H9 (cell line): Measurements from ENCODE around the gene MGAT4C. TPM values are rescaled to one million over a fixed set of nuclear protein-coding genes. Genes with fewer than 3 reads are reported as not detected.

Source experiments
- DNase-seq: peaks from one replicate; pipeline ENCODE4 v3.0.0-alpha.2; 2017
- H2AFZ ChIP-seq: one replicate; pipeline ENCODE4 v1.6.1; 2013; ENCODE audit warnings: mild to moderate bottlenecking, low read length, control low read depth, moderate library complexity
- H2AK5ac ChIP-seq: 2 replicates; pipeline ENCODE4 v1.6.1; 2013; ENCODE audit warnings: low read length, control low read depth, mixed read lengths; ENCODE audit not compliant: insufficient read length
- H2BK120ac ChIP-seq: one replicate; pipeline ENCODE4 v1.6.1; 2013; ENCODE audit warnings: low read depth, mild to moderate bottlenecking, low read length, control low read depth, inconsistent platforms; ENCODE audit not compliant: poor library complexity, severe bottlenecking
- H2BK12ac ChIP-seq: 2 replicates; pipeline ENCODE4 v1.6.1; 2013; ENCODE audit warnings: low read length, control low read depth, mixed read lengths, low read depth; ENCODE audit not compliant: insufficient read length
- H2BK15ac ChIP-seq: 2 replicates; pipeline ENCODE4 v1.6.1; 2013; ENCODE audit warnings: low read depth, low read length, control low read depth
- H2BK20ac ChIP-seq: one replicate; pipeline ENCODE4 v1.6.1; 2013; ENCODE audit warnings: low read depth, mild to moderate bottlenecking, low read length, control low read depth, inconsistent platforms; ENCODE audit not compliant: poor library complexity, severe bottlenecking
- H2BK5ac ChIP-seq: 2 replicates; pipeline ENCODE4 v1.6.1; 2013; ENCODE audit warnings: low read length, control low read depth, mixed read lengths; ENCODE audit not compliant: insufficient read length
- H3K14ac ChIP-seq: 2 replicates; pipeline ENCODE4 v1.6.1; 2013; ENCODE audit warnings: low read length, control low read depth; ENCODE audit not compliant: insufficient read depth
- H3K18ac ChIP-seq: 2 replicates; pipeline ENCODE4 v1.6.1; 2013; ENCODE audit warnings: low read depth, mild to moderate bottlenecking, mixed read lengths, low read length, control low read depth; ENCODE audit not compliant: insufficient read length
- H3K23ac ChIP-seq: 2 replicates; pipeline ENCODE4 v1.6.1; 2013; ENCODE audit warnings: low read length, control low read depth, mixed read lengths, low read depth; ENCODE audit not compliant: insufficient read length
- H3K23me2 ChIP-seq: 2 replicates; pipeline ENCODE4 v1.6.1; 2013; ENCODE audit warnings: low read depth, mild to moderate bottlenecking, mixed read lengths, low read length, control low read depth; ENCODE audit not compliant: insufficient read length, poor library complexity, severe bottlenecking
- H3K27ac ChIP-seq: 2 replicates; pipeline ENCODE4 v1.5.1; 2013; ENCODE audit warnings: low read length, control low read depth, mixed read lengths, low read depth; ENCODE audit not compliant: insufficient read length
- H3K27me3 ChIP-seq: 2 replicates; pipeline ENCODE4 v1.6.1; 2013; ENCODE audit warnings: low read length, control low read depth, inconsistent platforms; ENCODE audit not compliant: insufficient read depth
- H3K4ac ChIP-seq: 2 replicates; pipeline ENCODE4 v1.6.1; 2013; ENCODE audit warnings: low read depth, mild to moderate bottlenecking, control low read depth, inconsistent platforms, low read length, moderate library complexity
- H3K4me1 ChIP-seq: 2 replicates; pipeline ENCODE4 v1.6.1; 2013; ENCODE audit warnings: low read length, control low read depth, inconsistent platforms; ENCODE audit not compliant: insufficient read depth
- H3K4me2 ChIP-seq: 2 replicates; pipeline ENCODE4 v1.6.1; 2013; ENCODE audit warnings: low read length, control low read depth, mixed read lengths; ENCODE audit not compliant: insufficient read length, insufficient read depth
- H3K56ac ChIP-seq: 2 replicates; pipeline ENCODE4 v1.6.1; 2013; ENCODE audit warnings: low read depth, mild to moderate bottlenecking, mixed read lengths, low read length, control low read depth; ENCODE audit not compliant: insufficient read length
- H3K79me1 ChIP-seq: 2 replicates; pipeline ENCODE4 v1.6.1; 2013; ENCODE audit warnings: low read depth, mild to moderate bottlenecking, moderate library complexity, low read length, control low read depth, inconsistent platforms; ENCODE audit not compliant: insufficient read depth, poor library complexity, severe bottlenecking
- H3K79me2 ChIP-seq: 2 replicates; pipeline ENCODE4 v1.6.1; 2013; ENCODE audit warnings: low read length, control low read depth, inconsistent platforms; ENCODE audit not compliant: insufficient read depth
- H3K9ac ChIP-seq: 2 replicates; pipeline ENCODE4 v1.6.1; 2013; ENCODE audit warnings: low read length, control low read depth, mixed read lengths; ENCODE audit not compliant: insufficient read length; ENCODE audit errors: extremely low read depth
- H3K9me3 ChIP-seq: one replicate; pipeline ENCODE4 v1.6.1; 2013; ENCODE audit warnings: low read depth, low read length, inconsistent platforms; ENCODE audit not compliant: control insufficient read depth
- H3T11ph ChIP-seq: one replicate; pipeline ENCODE4 v1.6.1; 2013; ENCODE audit warnings: mild to moderate bottlenecking, low read length, control low read depth, inconsistent platforms
- H4K20me1 ChIP-seq: one replicate; pipeline ENCODE4 v1.6.1; 2013; ENCODE audit not compliant: control insufficient read depth, insufficient read length, insufficient read depth
- H4K5ac ChIP-seq: 2 replicates; pipeline ENCODE4 v1.6.1; 2013; ENCODE audit warnings: low read depth, mild to moderate bottlenecking, mixed read lengths, low read length, control low read depth; ENCODE audit not compliant: insufficient read length
- H4K8ac ChIP-seq: replicated peaks from 2 replicates; pipeline ENCODE4 v1.6.1; 2013; ENCODE audit warnings: low read length, control low read depth, mixed read lengths, low read depth; ENCODE audit not compliant: insufficient read length
- H4K91ac ChIP-seq: 2 replicates; pipeline ENCODE4 v1.6.1; 2013; ENCODE audit warnings: low read depth, mild to moderate bottlenecking, moderate library complexity, mixed read lengths, low read length, control low read depth; ENCODE audit not compliant: insufficient read length
- H3K27ac Mint-ChIP-seq, 3 experiments: 2 replicates in 2 of 3; 3 replicates in 1 of 3; pipeline ENCODE4 v1.8.0; 2020 to 2021; ENCODE audit warnings: mixed read lengths in 3 of 3, mild to moderate bottlenecking in 1 of 3, moderate library complexity in 1 of 3
- H3K27me3 Mint-ChIP-seq: 2 replicates; pipeline ENCODE4 v1.8.0; 2021; ENCODE audit warnings: low read depth, mild to moderate bottlenecking, moderate library complexity, mixed read lengths
- H3K36me3 Mint-ChIP-seq, 3 experiments: 2 replicates in 2 of 3; 3 replicates in 1 of 3; pipeline ENCODE4 v1.8.0; 2020 to 2021; ENCODE audit warnings: low read depth in 3 of 3, mixed read lengths in 3 of 3; ENCODE audit not compliant: insufficient read depth in 1 of 3
- H3K4me1 Mint-ChIP-seq, 2 experiments: 2 replicates each; pipeline ENCODE4 v1.8.0; 2020; ENCODE audit warnings: mixed read lengths in 2 of 2
- H3K4me3 Mint-ChIP-seq, 2 experiments: 2 replicates in 1 of 2; 3 replicates in 1 of 2; pipeline ENCODE4 v1.8.0; 2020 to 2021; ENCODE audit warnings: mild to moderate bottlenecking in 2 of 2, mixed read lengths in 2 of 2, moderate library complexity in 1 of 2
- H3K9me3 Mint-ChIP-seq, 2 experiments: 2 replicates in 1 of 2; 3 replicates in 1 of 2; pipeline ENCODE4 v1.8.0; 2020; ENCODE audit warnings: mild to moderate bottlenecking in 2 of 2, mixed read lengths in 2 of 2, moderate library complexity in 1 of 2
- WGBS: extraction: QIAGEN DNeasy Blood & Tissue Kit; methylation state at CpG from one replicate; pipeline ENCODE4 v1.1.7; 2013; ENCODE audit warnings: missing lambda C conversion rate, low lambda C conversion rate, mixed read lengths; ENCODE audit not compliant: insufficient read length; ENCODE audit errors: extremely low coverage; 5-methylcytosine and 5-hydroxymethylcytosine counted together
- total RNA-seq: library from RNA; stranded (reverse); gene quantifications from 2 replicates; pipeline ENCODE4 v1.2.1, GENCODE V29; 2021
- TF ChIP-seq, protein P1 (sequence below): fragments of 200-600 bp; sonication (generic); conservative IDR thresholded peaks from 3 replicates; pipeline ENCODE4 v1.8.0; 2021; ENCODE audit warnings: antibody characterized with exemption, mild to moderate bottlenecking

Gene MGAT4C
- total RNA-seq, 1 experiment from 2014 or later = 1.3 TPM

DNA sequence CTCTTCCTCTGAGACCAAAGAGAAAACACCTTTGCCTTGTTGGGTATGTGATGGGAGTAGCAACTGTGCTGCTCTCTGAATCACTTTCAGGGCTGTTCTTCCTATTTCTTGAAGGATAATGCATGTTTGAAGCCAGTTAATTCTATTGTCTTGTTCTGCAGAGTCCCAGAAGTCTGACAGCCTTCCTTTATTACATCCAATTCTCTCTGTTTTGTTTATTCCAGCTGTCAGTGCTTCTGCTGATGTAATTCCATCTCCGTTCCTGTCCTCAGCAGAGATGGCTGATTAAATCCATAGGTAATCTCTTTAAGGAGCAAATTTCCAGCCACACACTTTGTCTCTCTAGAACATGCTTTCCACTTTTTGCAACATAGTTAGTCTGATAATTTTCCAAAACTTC is 59.7 kb downstream of the MGAT4C start:
- H3K4me3 Mint-ChIP-seq = no peak overlapping the region
- Histone ChIP-seq H3T11ph (no peak overlapping the region), H4K5ac (no peak overlapping the region), H2BK12ac (no peak overlapping the region), H2BK15ac (no peak overlapping the region), H2AFZ (no peak overlapping the region), H3K23ac (no peak overlapping the region), H2BK20ac (no peak overlapping the region), H3K23me2 (no peaks in the 10 kb centered on the region), H3K9ac (no peak overlapping the region), H3K56ac (no peak overlapping the region), H3K18ac (no peak overlapping the region), H3K4ac (no peak overlapping the region), H2BK5ac (no peak overlapping the region), H2AK5ac (no peak overlapping the region), H3K14ac (no peak overlapping the region), H4K91ac (no peak overlapping the region), H3K4me2 (no peak overlapping the region), H3K4me1 (no peaks in the 10 kb centered on the region), H2BK120ac (no peak overlapping the region), H3K27me3 (no peaks in the 10 kb centered on the region), H4K20me1 (no peaks in the 10 kb centered on the region), H3K79me2 (no peaks in the 10 kb centered on the region), H3K9me3 (no peaks in the 10 kb centered on the region), H3K27ac (no peak overlapping the region), H4K8ac (no peak overlapping the region), H3K79me1 (no peaks in the 10 kb centered on the region)
- DNase-seq = no peak
- H3K27me3 Mint-ChIP-seq = no peaks in the 10 kb centered on the region
- WGBS = no CpG with 5 or more reads among the region's 1 CpG
- no peaks in the 10 kb centered on the region for H3K9me3 Mint-ChIP-seq
- H3K4me1 Mint-ChIP-seq = no peaks in the 10 kb centered on the region
- H3K36me3 Mint-ChIP-seq = no peaks in the 10 kb centered on the region
- H3K27ac Mint-ChIP-seq = no peak overlapping the region
- TF ChIP-seq, protein P1, sequence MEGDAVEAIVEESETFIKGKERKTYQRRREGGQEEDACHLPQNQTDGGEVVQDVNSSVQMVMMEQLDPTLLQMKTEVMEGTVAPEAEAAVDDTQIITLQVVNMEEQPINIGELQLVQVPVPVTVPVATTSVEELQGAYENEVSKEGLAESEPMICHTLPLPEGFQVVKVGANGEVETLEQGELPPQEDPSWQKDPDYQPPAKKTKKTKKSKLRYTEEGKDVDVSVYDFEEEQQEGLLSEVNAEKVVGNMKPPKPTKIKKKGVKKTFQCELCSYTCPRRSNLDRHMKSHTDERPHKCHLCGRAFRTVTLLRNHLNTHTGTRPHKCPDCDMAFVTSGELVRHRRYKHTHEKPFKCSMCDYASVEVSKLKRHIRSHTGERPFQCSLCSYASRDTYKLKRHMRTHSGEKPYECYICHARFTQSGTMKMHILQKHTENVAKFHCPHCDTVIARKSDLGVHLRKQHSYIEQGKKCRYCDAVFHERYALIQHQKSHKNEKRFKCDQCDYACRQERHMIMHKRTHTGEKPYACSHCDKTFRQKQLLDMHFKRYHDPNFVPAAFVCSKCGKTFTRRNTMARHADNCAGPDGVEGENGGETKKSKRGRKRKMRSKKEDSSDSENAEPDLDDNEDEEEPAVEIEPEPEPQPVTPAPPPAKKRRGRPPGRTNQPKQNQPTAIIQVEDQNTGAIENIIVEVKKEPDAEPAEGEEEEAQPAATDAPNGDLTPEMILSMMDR = no peak
